CD4-positive, alpha-beta T cell treated with Interleukin-10 for 1 hour (primary cell): ENCODE data around the gene KIF26B.
"Not testable (repeated sequence)": the region's sequence is repeated elsewhere in the genome, so short reads cannot be mapped to it uniquely, and the experiment has no call there.

Experiments
- DNase-seq: peaks from one replicate; pipeline ENCODE4 v3.0.0-alpha.2; 2020

Gene KIF26B

DNA sequence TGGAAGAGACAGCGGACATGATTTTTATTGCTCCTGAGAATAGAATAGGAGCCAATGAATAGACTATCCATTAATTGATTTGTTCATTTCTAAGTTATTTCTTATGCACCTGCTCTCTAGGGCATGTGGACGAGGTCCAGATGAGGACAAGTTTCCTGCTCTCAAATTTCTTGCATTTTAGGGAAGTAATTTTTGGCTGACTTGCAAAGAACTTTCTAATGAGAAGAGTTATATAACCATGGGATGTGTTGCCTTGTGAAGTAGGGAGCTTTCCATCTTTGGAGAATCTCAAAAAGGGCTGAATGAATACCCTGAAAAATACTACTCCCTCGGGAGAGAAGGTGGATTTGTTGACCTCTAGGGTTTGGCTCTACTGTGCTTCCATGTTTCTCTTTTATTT, 243.0 kb downstream of the KIF26B start:
- no peak for DNase-seq

DNA sequence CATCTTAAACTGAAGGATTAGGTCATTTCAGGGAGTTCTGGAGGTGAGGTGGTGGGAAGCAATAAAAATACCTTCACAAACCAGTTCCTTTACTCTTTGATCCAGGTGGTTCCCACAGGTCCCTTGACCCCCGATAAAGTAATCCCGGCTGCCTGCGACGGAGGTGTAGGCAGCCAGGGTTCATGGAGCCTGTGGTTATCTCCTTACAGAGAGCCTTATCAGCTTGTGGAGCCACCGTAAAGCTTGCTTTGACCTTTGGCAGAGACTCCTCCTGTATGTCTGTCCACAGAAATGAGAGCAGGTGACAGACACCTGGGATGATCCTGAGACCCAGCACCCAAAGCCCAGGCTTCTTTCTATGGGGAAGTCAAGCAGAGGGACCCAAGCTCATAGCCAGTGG, 243.4 kb downstream of the KIF26B start:
- DNase-seq, result no peak

DNA sequence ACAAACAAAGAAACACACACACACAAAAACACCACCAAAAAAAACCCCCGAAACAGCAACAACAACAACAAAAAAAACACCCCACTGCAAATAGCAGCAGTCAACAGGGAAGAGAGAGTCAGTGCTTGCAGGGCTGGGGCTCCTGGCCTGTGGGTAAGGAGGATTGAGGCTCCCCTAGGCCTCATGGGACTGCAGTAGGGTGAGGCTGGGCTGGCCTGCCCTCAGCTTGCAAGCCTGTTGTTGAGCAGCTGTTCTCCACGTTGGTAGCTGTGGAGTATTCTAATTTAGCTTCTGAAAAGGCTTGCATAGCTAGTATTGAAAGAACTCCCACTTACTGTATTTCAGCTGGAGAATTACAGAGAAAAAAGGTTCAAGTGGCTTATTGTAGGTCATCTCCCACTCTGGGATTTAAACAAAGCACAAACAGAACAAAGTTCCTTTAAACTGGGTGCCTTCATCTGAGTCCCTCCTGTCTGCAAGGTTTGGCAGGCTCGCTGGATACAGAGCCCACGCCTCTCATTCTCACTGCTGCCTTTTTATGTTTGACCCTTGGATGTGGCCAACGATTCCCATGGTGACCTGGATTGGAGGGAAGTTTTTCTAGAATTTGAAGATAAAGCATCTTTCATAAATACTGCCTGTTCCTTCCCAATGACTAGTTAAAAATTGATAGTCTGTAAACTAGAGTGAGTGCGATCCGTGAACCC, 247.2 kb downstream of the KIF26B start:
- no peak for DNase-seq

DNA sequence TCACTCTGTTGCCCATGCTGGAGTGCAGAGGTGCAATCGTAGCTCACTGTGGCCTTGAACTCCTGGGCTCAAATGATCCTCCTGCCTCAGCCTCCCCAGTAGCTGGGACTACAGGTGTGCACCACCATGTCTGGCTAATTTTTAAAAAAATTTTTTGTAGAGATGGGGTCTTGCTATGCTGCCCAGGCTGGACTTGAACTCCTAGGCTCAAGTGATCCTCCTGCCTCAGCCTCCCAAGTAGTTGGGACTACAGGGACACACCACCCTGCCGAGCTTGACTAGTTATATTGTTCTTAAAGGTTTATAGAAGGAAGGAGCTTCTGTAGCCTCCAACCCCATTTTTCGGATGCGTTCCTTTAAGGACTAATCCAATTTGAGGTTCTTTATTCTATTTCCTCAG, 248.2 kb downstream of the KIF26B start:
- DNase-seq, result not testable (repeated sequence)

DNA sequence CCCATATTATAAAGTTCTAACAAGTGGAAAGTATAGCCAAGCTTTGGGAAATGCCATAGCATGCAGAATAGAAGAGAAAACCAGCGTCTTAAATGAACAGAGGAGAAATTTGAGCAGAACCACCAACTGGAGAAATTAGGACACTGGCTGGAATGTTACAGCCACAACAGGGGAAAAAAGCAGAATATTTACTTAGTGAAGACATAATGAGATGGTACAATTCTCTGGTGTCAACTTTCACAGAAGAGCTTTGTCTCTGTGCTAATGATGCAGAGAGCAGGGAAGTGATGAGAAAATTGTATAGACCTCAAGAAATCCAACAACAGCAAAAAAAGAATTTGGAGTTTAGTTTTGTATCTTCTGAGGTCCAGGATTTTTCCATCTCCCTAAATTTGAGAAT, 249.7 kb downstream of the KIF26B start:
- DNase-seq, result no peak

DNA sequence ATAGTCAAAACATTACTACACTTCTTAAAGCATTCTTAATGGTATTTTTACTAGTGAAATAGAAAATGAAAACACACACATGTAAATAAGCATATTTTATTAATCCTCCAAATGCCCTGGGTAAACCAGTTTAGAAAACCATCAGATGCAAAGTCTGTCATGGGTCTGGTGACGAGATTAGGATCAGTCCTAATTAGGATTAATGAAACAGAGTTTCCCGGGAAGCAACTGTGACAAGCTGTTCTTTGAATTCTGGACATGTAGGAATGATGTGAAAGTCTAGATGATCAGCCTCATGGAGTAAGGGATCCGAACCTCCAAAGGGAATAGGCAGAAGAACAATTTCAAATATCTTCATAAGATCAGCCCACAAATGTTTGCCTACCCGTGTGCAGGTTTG, 250.2 kb downstream of the KIF26B start:
- no peak for DNase-seq

DNA sequence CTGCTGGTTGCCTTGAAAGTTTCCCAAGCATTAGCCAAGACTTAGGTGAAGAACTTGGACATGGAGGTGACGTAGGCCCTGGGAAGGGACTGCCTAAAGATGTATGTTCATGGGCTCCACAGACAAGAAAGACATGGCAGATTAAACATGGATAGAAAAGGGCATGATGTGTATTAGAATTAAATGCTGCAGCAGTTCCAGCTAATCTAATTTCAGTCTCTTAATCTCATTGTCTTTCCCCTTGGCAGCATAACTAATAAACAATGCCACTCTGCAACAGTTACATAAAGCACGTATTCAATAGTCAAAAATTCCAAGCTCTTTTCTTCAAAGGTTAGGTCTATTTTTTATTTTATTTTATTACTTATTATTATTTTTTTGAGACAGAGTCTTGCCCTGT, 251.6 kb downstream of the KIF26B start:
- DNase-seq, result no peak

DNA sequence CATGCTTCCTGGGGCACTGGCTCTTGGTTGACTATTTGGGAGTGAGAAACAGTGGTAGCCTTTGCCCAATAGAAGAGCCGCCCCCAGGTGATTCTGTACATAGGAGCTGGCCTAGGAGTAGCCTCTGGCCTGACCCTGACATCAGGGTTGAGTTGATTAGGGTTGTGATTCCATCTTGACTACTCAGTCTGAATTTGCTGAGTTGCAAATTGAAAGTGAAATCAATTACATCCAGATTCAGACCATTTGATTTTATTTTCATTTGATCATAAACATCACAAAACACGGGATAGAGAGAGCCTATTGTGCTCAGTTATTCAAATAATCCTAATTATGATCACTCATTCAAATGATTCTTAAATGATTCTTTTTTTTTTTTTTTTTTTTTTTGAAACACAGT, 253.2 kb downstream of the KIF26B start:
- DNase-seq, result no peak

DNA sequence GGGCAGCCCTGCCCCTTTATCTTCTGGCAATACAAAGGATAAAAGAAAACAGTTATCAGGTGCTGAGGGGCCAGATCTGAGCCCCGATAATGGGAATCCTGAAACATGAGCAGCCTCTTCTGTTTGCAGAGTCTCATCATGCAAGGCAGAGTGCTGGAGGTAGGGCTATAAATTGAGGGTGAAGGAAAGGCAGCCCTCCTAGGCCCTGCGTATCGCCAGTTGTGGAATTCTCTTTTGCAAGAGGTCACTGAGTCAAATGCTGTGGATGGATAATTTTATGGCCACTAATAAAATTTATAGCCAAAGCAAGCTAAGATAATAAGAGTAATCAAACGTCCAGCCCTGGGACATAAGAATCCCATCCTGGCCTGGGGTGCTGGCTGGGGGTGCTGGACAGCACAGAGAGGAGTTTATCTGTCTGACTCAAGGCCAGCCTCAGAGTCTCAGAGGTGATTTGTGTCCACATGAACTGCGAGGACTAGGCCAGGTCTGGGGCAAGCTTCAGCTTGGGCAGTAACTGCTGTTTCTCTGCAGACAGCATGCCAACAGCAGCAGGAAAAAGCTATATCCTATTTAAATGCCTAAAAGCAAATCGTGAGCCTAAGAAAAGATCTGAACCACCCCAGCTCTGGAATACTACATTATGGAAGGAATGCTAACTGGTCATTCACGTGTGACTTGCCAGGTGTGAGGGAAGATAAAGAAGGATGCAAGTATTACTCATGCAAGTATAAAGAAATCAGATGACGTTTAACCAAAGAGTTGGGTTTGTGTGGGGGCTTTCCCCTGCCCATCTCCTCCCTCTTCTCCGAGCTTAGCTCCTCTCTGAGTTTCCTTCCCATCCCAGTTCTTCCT, 254.8 kb downstream of the KIF26B start:
- DNase-seq, result no peak

DNA sequence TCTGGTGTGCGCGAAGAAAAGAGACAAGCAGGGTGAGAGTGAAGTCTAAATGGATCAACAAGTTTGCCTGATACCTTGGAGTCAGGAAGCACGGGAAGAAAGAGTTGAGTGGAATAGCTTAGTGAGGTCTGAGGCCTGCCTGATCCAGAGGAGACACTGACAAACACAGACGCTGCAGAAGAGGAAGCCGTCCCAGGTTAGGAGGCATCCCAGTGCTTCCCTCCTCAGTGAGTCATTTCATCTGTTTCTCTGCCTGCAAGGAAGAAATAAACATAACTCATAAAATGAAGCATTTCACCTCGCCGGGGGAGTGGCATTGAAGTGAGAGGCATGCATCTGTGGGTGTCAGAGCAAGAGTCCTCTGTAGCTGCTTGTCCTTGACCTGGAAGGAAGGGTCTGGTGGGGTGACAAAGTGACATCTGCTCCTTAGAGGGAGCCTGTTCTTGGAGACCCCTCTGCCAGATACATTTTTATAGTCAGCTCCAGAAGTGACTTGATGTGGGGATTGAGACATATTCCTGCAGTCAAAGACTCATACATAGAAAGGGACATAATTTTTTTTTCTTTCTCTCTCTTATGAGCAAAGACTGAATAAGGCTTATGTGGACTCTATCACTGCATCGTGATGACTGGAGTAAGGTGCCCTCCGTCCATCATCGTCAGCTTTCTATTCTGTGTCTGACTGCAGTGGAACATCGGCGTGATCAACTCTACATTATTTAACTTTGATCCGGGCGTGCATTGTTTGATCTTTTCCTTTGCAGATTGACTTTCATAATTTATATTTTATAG, 256.7 kb downstream of the KIF26B start:
- no peak for DNase-seq

DNA sequence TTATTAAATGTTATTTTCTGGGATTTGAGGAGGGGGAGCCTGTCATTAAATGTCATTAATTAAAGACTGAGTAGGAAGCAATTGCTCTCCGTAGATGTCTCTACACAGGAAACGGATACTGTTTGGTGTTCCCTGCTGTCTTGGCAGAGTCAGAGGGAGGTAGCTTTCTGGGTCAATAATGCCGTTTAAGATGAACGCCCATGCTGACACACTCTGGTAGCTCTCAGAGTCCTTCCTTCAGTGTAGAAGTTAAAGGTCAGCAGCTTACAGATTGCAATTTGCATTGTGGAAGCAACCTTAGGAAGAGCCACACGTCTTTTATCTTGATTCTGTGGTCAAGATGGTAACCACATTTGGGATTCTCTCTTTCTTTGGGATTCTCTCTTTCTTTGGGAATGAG, 257.5 kb downstream of the KIF26B start:
- no peak for DNase-seq

DNA sequence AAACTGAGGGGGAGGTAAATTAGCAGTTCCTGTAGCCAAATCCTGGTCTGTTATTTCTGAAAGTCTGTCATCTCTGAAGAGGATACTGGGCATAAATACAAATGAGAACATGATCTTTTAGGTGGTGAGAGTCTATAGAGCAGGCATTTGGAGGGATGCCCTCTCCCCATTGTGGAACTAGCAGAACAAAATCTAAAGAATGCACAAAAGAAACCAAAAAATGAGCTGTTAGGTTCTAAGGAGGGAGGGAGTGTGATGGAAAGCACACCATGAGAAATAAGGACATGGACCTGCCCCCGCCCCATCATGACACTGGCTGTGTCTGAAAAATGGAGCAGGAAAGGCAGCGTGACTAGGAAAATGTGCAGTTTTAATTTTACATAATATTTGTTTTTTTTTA, 262.0 kb downstream of the KIF26B start:
- DNase-seq, result no peak

DNA sequence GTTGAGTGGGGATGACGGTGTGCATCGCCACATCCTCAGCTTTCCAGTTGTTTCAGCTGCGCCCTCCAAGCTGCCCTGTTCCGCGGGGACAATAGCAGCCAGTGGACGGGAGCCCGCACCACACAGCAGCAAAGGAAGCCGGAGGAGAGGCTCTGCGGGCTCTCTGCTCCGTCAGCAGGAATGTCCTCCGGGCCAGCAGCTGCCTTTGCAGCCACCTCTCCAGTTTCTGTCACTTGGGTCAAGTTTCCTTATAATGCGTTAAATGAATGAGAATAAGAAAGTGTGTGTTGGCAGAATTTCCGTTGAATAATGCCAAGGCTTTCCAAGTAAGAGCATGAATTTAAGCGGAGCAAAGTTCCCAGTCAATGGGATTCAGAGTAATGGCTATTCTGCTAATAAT, 263.3 kb downstream of the KIF26B start:
- no peak for DNase-seq

DNA sequence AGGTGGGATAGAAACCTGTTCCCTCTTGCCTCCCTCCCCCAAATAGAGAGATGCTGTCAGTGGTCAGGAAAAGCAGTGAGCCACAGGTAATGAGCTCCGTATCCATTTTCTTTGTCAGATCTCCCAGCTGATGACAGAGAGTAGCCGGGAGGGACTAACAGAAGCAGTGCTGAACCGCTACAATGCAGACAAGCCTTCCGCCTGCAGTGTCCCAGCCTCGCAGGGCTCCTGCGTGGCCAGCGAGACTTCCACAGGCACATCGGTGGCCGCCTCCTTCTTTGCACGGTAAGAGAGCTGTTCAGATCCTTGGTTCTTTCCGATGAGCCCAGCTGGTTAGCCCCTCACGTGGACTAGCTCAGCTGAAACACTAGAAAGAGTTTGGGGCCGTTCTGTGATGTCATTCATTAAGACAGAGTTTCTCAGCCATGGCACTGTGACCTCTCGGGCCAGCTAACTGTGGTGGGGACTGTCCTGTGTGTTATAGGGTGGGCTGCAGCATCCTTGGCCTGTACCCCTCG, 264.7 kb downstream of the KIF26B start:
- DNase-seq, result no peak

DNA sequence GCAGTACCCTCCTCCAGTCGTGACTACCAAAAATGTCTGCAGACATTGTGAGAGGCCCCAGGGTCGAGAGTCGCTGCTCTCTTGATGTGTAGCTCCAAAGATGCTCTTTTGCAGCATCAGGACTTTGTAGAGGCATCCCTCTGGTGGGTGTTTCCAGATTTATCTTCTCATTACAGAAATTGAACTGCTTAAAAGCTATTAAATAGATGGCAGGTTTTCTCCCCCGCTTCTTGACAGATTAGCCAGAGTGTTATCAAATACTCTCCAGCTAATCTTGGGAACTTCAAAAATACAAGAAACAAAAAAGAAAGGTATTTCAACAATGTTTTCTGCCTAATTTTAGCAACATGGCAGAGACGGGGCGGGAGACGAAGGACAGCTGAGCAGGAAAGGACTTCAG, 265.2 kb downstream of the KIF26B start:
- no peak for DNase-seq

DNA sequence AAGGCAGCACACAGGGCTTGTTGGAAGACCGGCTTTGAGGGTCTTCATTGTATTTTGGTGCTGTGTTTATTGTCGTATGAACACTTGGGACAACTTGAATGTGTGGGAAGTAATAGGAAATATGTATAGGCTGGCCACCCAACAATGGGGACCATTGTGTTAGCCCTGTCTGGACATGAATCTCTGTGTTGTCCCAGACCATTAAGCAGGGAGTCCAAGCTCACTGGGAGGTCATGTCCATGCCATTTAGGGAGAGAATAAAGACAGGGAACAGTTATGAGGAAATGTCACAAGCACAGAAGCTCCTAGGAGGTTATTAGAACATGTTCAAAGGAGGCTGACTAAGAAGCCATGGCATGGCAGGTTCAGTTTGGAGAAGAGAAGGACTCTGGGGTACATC, 266.1 kb downstream of the KIF26B start:
- no peak for DNase-seq

DNA sequence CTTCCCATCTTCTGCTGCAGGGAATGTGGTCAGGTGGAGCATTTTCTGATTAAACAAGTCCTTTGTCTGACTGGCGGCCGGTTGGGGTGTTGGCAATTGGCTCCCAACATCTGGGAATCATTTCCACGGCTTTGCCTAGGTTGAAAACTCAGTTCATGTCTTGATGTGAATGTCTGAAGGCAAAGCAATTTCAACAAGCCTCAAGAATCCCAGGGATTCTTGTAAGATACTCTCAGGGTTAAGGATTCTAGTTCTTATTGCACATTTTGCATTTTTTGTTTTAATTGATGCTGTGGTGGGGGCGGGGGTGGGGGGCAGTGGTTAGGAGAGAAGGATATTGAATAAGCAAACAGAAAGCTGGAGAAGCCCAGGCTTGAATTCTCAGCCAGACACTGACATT, 273.9 kb downstream of the KIF26B start:
- no peak for DNase-seq

DNA sequence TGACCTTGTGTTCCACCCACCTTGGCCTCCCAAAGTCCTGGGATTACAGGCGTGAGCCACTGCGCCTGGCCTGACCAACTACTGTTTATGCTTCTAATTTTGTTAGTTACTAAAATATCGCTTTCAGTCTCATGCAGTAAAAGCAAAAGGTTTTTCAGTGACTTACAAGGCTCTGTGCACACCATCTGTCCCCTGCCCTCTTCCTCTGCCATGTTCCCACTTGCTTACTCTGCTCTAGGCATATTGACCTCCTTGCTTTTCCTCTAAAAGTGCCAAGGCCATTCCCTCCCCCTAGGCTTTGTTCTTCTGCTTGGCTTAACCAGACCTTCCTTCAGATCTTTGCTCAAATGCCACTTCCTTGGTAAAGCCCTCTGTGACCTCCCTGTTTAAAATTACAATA, 276.9 kb downstream of the KIF26B start:
- DNase-seq, result no peak

DNA sequence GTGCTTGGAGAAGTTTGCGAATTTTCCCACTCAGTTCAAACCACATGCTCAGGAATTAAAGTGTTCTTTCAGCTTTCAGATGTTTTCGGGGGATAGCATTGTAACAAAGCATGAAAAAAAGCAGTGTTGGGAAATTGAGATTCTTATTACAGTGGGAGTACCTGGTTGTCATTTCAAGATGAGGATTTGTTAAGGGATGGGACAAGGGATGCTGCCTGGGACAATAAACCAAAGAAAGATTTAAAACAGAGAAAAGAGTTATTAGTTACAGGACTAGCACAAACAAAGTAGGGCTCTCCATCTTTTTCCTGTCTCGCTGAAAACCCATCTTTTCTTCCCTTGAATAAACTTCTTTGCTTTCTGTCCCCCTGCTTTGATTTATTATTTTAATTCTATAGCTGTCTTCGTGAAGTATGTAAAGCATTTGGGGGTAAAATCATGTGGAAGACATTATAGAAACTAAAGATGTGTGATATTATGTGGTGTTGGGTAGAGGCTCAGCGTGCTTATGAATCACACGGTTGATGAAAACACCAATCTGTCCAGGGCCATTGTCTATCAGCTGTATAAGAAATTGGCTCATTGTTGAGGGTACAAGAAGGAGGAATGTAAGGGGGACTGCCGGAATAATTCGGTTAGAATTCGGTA, 277.6 kb downstream of the KIF26B start:
- no peak for DNase-seq

DNA sequence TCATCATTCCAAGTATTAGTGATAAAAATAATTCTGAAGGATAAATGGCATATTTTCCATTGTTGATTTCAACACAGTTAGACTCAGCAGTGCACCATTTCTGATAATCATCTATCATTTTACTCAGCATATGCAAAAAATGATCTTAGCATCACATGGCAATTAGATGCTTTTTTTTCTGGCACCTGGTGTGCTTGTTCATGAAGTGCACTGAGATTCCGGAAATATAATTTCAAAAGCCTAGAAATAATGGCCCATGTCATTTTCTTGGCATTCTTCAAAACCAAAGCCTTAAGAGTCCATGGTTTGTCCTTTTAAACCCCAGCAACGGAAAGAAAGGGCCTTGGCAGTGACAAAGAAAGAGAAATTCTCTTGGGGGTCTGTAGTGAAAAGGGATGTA, 278.8 kb downstream of the KIF26B start:
- DNase-seq, result no peak

DNA sequence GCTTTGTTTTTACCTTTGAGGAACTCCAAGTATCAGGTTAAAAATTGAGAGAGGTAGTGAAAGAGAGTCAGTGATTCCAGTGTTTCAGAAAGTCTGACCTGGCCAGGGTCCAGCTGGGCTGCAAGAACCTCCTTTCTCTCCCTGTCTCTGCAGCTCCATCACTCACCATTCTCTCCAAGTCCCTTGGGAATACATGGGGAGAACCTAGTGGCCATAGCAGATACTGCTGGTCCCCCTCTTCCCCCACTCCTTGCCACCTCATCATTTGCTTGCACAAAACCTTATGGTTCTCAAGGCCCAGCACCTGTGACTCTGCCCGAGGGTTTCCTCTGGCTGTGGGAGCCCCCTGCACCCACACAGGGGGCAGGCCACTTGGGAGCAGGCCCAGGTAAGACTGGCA, 279.5 kb downstream of the KIF26B start:
- DNase-seq, result no peak

DNA sequence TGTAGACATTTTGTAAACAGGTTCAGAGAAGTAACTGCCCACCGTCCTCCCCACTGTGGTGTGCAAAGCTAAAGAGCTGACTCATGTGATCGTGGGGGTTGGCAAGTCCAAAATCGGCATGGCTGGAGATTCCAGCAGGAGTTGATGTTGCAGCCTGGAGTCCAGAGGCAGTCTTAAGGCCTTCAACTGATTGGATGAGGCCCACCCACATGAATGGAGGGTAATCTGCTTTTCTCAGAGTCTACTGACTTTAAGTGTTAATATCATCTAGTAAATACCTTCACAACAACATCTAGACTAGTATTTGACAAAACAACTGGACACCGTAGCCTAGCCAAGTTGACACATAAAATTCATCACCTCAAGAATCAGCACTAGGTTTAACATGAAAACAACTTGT, 281.6 kb downstream of the KIF26B start:
- DNase-seq, result no peak
